ENCODE measurements around the gene FLT3LG.

The FLT3LG gene

GRCh38 chr19:49520705-49521319 lies 46.8 kb downstream of the FLT3LG start:
- no peak for DNase-seq

- no peak for DNase-seq
Measured at GRCh38 chr19:49524812-49525455, 50.9 kb downstream of the FLT3LG start.

GRCh38 chr19:49528211-49528771 lies 54.3 kb downstream of the FLT3LG start:
- DNase-seq: no peak

GRCh38 chr19:49530708-49531107 lies 56.7 kb downstream of the FLT3LG start:
- no peak for DNase-seq

GRCh38 chr19:49533551-49534488 lies 59.8 kb downstream of the FLT3LG start:
- peak; percentile 87 for DNase-seq

- DNase-seq: no peak
Measured at GRCh38 chr19:49534632-49535385, 60.8 kb downstream of the FLT3LG start.
